H9 (cell line): Measurements from ENCODE around the gene ZC3H18. TPM values are rescaled to one million over a fixed set of nuclear protein-coding genes. Genes with fewer than 3 reads are reported as not detected.

Source experiments
- DNase-seq: peaks from one replicate; pipeline ENCODE4 v3.0.0-alpha.2; 2017
- H2AFZ ChIP-seq: one replicate; pipeline ENCODE4 v1.6.1; 2013; ENCODE audit warnings: mild to moderate bottlenecking, low read length, control low read depth, moderate library complexity
- H2AK5ac ChIP-seq: 2 replicates; pipeline ENCODE4 v1.6.1; 2013; ENCODE audit warnings: low read length, control low read depth, mixed read lengths; ENCODE audit not compliant: insufficient read length
- H2BK120ac ChIP-seq: one replicate; pipeline ENCODE4 v1.6.1; 2013; ENCODE audit warnings: low read depth, mild to moderate bottlenecking, low read length, control low read depth, inconsistent platforms; ENCODE audit not compliant: poor library complexity, severe bottlenecking
- H2BK12ac ChIP-seq: 2 replicates; pipeline ENCODE4 v1.6.1; 2013; ENCODE audit warnings: low read length, control low read depth, mixed read lengths, low read depth; ENCODE audit not compliant: insufficient read length
- H2BK15ac ChIP-seq: 2 replicates; pipeline ENCODE4 v1.6.1; 2013; ENCODE audit warnings: low read depth, low read length, control low read depth
- H2BK20ac ChIP-seq: one replicate; pipeline ENCODE4 v1.6.1; 2013; ENCODE audit warnings: low read depth, mild to moderate bottlenecking, low read length, control low read depth, inconsistent platforms; ENCODE audit not compliant: poor library complexity, severe bottlenecking
- H2BK5ac ChIP-seq: 2 replicates; pipeline ENCODE4 v1.6.1; 2013; ENCODE audit warnings: low read length, control low read depth, mixed read lengths; ENCODE audit not compliant: insufficient read length
- H3K14ac ChIP-seq: 2 replicates; pipeline ENCODE4 v1.6.1; 2013; ENCODE audit warnings: low read length, control low read depth; ENCODE audit not compliant: insufficient read depth
- H3K18ac ChIP-seq: 2 replicates; pipeline ENCODE4 v1.6.1; 2013; ENCODE audit warnings: low read depth, mild to moderate bottlenecking, mixed read lengths, low read length, control low read depth; ENCODE audit not compliant: insufficient read length
- H3K23ac ChIP-seq: 2 replicates; pipeline ENCODE4 v1.6.1; 2013; ENCODE audit warnings: low read length, control low read depth, mixed read lengths, low read depth; ENCODE audit not compliant: insufficient read length
- H3K23me2 ChIP-seq: 2 replicates; pipeline ENCODE4 v1.6.1; 2013; ENCODE audit warnings: low read depth, mild to moderate bottlenecking, mixed read lengths, low read length, control low read depth; ENCODE audit not compliant: insufficient read length, poor library complexity, severe bottlenecking
- H3K27ac ChIP-seq: 2 replicates; pipeline ENCODE4 v1.5.1; 2013; ENCODE audit warnings: low read length, control low read depth, mixed read lengths, low read depth; ENCODE audit not compliant: insufficient read length
- H3K27me3 ChIP-seq: 2 replicates; pipeline ENCODE4 v1.6.1; 2013; ENCODE audit warnings: low read length, control low read depth, inconsistent platforms; ENCODE audit not compliant: insufficient read depth
- H3K4ac ChIP-seq: 2 replicates; pipeline ENCODE4 v1.6.1; 2013; ENCODE audit warnings: low read depth, mild to moderate bottlenecking, control low read depth, inconsistent platforms, low read length, moderate library complexity
- H3K4me1 ChIP-seq: 2 replicates; pipeline ENCODE4 v1.6.1; 2013; ENCODE audit warnings: low read length, control low read depth, inconsistent platforms; ENCODE audit not compliant: insufficient read depth
- H3K4me2 ChIP-seq: 2 replicates; pipeline ENCODE4 v1.6.1; 2013; ENCODE audit warnings: low read length, control low read depth, mixed read lengths; ENCODE audit not compliant: insufficient read length, insufficient read depth
- H3K56ac ChIP-seq: 2 replicates; pipeline ENCODE4 v1.6.1; 2013; ENCODE audit warnings: low read depth, mild to moderate bottlenecking, mixed read lengths, low read length, control low read depth; ENCODE audit not compliant: insufficient read length
- H3K79me1 ChIP-seq: 2 replicates; pipeline ENCODE4 v1.6.1; 2013; ENCODE audit warnings: low read depth, mild to moderate bottlenecking, moderate library complexity, low read length, control low read depth, inconsistent platforms; ENCODE audit not compliant: insufficient read depth, poor library complexity, severe bottlenecking
- H3K79me2 ChIP-seq: 2 replicates; pipeline ENCODE4 v1.6.1; 2013; ENCODE audit warnings: low read length, control low read depth, inconsistent platforms; ENCODE audit not compliant: insufficient read depth
- H3K9ac ChIP-seq: 2 replicates; pipeline ENCODE4 v1.6.1; 2013; ENCODE audit warnings: low read length, control low read depth, mixed read lengths; ENCODE audit not compliant: insufficient read length; ENCODE audit errors: extremely low read depth
- H3K9me3 ChIP-seq: one replicate; pipeline ENCODE4 v1.6.1; 2013; ENCODE audit warnings: low read depth, low read length, inconsistent platforms; ENCODE audit not compliant: control insufficient read depth
- H3T11ph ChIP-seq: one replicate; pipeline ENCODE4 v1.6.1; 2013; ENCODE audit warnings: mild to moderate bottlenecking, low read length, control low read depth, inconsistent platforms
- H4K20me1 ChIP-seq: one replicate; pipeline ENCODE4 v1.6.1; 2013; ENCODE audit not compliant: control insufficient read depth, insufficient read length, insufficient read depth
- H4K5ac ChIP-seq: 2 replicates; pipeline ENCODE4 v1.6.1; 2013; ENCODE audit warnings: low read depth, mild to moderate bottlenecking, mixed read lengths, low read length, control low read depth; ENCODE audit not compliant: insufficient read length
- H4K8ac ChIP-seq: replicated peaks from 2 replicates; pipeline ENCODE4 v1.6.1; 2013; ENCODE audit warnings: low read length, control low read depth, mixed read lengths, low read depth; ENCODE audit not compliant: insufficient read length
- H4K91ac ChIP-seq: 2 replicates; pipeline ENCODE4 v1.6.1; 2013; ENCODE audit warnings: low read depth, mild to moderate bottlenecking, moderate library complexity, mixed read lengths, low read length, control low read depth; ENCODE audit not compliant: insufficient read length
- H3K27ac Mint-ChIP-seq, 3 experiments: 2 replicates in 2 of 3; 3 replicates in 1 of 3; pipeline ENCODE4 v1.8.0; 2020 to 2021; ENCODE audit warnings: mixed read lengths in 3 of 3, mild to moderate bottlenecking in 1 of 3, moderate library complexity in 1 of 3
- H3K27me3 Mint-ChIP-seq: 2 replicates; pipeline ENCODE4 v1.8.0; 2021; ENCODE audit warnings: low read depth, mild to moderate bottlenecking, moderate library complexity, mixed read lengths
- H3K36me3 Mint-ChIP-seq, 3 experiments: 2 replicates in 2 of 3; 3 replicates in 1 of 3; pipeline ENCODE4 v1.8.0; 2020 to 2021; ENCODE audit warnings: low read depth in 3 of 3, mixed read lengths in 3 of 3; ENCODE audit not compliant: insufficient read depth in 1 of 3
- H3K4me1 Mint-ChIP-seq, 2 experiments: 2 replicates each; pipeline ENCODE4 v1.8.0; 2020; ENCODE audit warnings: mixed read lengths in 2 of 2
- H3K4me3 Mint-ChIP-seq, 2 experiments: 2 replicates in 1 of 2; 3 replicates in 1 of 2; pipeline ENCODE4 v1.8.0; 2020 to 2021; ENCODE audit warnings: mild to moderate bottlenecking in 2 of 2, mixed read lengths in 2 of 2, moderate library complexity in 1 of 2
- H3K9me3 Mint-ChIP-seq, 2 experiments: 2 replicates in 1 of 2; 3 replicates in 1 of 2; pipeline ENCODE4 v1.8.0; 2020; ENCODE audit warnings: mild to moderate bottlenecking in 2 of 2, mixed read lengths in 2 of 2, moderate library complexity in 1 of 2
- CTCF ChIP-seq: fragments of 200-600 bp; sonication (generic); conservative IDR thresholded peaks from 3 replicates; pipeline ENCODE4 v1.8.0; 2021; ENCODE audit warnings: antibody characterized with exemption, mild to moderate bottlenecking
- WGBS: extraction: QIAGEN DNeasy Blood & Tissue Kit; methylation state at CpG from one replicate; pipeline ENCODE4 v1.1.7; 2013; ENCODE audit warnings: missing lambda C conversion rate, low lambda C conversion rate, mixed read lengths; ENCODE audit not compliant: insufficient read length; ENCODE audit errors: extremely low coverage; 5-methylcytosine and 5-hydroxymethylcytosine counted together
- total RNA-seq: library from RNA; stranded (reverse); gene quantifications from 2 replicates; pipeline ENCODE4 v1.2.1, GENCODE V29; 2021

The ZC3H18 gene
- total RNA-seq, 1 experiment from 2014 or later, result 69.7 TPM

GRCh38 chr16:88654363-88655052 is 84.3 kb downstream of the ZC3H18 start:
- Histone ChIP-seq H2BK12ac (no peak overlapping the region), H3K79me1 (peaks cover 6% of the 10 kb centered on the region), H3K4ac (no peak overlapping the region), H4K20me1 (no peaks in the 10 kb centered on the region), H3K27me3 (no peaks in the 10 kb centered on the region), H3K27ac (no peak overlapping the region), H2BK120ac (no peak overlapping the region), H3K4me1 (no peaks in the 10 kb centered on the region; the same call in 1 of the 2 replicates), H3K23me2 (peaks cover 17% of the 10 kb centered on the region), H3K18ac (no peak overlapping the region), H3K79me2 (peaks cover 8% of the 10 kb centered on the region; the same call in 1 of the 2 replicates), H3K4me2 (no peak overlapping the region), H3T11ph (no peak overlapping the region), H2AFZ (no peak overlapping the region), H4K5ac (no peak overlapping the region), H4K91ac (no peak overlapping the region), H3K56ac (no peak overlapping the region), H3K14ac (no peak overlapping the region), H2BK15ac (no peak overlapping the region), H3K23ac (no peak overlapping the region), H2BK5ac (no peak overlapping the region), H3K9ac (no peak overlapping the region), H2BK20ac (no peak overlapping the region), H4K8ac (no peak overlapping the region), H3K9me3 (no peaks in the 10 kb centered on the region), H2AK5ac (no peak overlapping the region)
- Mint-ChIP-seq H3K36me3 (peaks cover 9 to 31% (median 26%) of the 10 kb centered on the region in 3 experiments; a peak in 6 of 7 replicates), H3K9me3 (no peaks in the 10 kb centered on the region), H3K27me3 (no peaks in the 10 kb centered on the region), H3K4me1 (peaks cover 4 to 9% of the 10 kb centered on the region in 2 experiments; a peak in 3 of 4 replicates), H3K4me3 (no peak overlapping the region), H3K27ac (no peak overlapping the region)
- no CpG with 5 or more reads among the region's 28 CpGs for WGBS
- no peak for TF ChIP-seq CTCF
- DNase-seq, result no peak
